Upper lobe of left lung (tissue), 6 donors: ENCODE data around the gene MESP2. TPM values are rescaled to one million over a fixed set of nuclear protein-coding genes. Genes with fewer than 3 reads are reported as not detected.
A peak's percentile ranks its signal among the peaks of the same experiment; 100 is the strongest.

ENCODE experiments used
- ATAC-seq, 2 donors: fragments of 200-7000 bp; cut with Tn5 transposase; one replicate each; pipeline ENCODE4 v1.9.1; 2022; ENCODE audit warnings: mild to moderate bottlenecking in 2 of 2, moderate library complexity in 2 of 2; ENCODE audit not compliant: low FRiP score in 2 of 2
- DNase-seq, 2 donors: peaks; one replicate each; pipeline ENCODE4 v3.0.0-alpha.2; 2019 to 2020
- H3K27ac ChIP-seq, 4 donors: fragments of 200-600 bp; sonication (generic); one replicate each; pipeline ENCODE4 v1.5.1; 2016 to 2019
- H3K27me3 ChIP-seq, 4 donors: fragments of 200-600 bp; sonication (generic); one replicate each; pipeline ENCODE4 v1.5.1; 2017 to 2019
- H3K36me3 ChIP-seq, 4 donors: fragments of 200-600 bp; sonication (generic); one replicate each; pipeline ENCODE4 v1.5.1; 2016 to 2019
- H3K4me1 ChIP-seq, 4 donors: fragments of 200-600 bp; sonication (generic); one replicate each; pipeline ENCODE4 v1.5.1; 2018 to 2019
- H3K4me3 ChIP-seq, 4 donors: fragments of 200-600 bp; sonication (generic); one replicate each; pipeline ENCODE4 v1.5.1; 2017 to 2019; ENCODE audit warnings: mild to moderate bottlenecking in 2 of 4, moderate library complexity in 1 of 4
- H3K9me3 ChIP-seq, 4 donors: fragments of 200-600 bp; sonication (generic); one replicate each; pipeline ENCODE4 v1.5.1; 2018 to 2019
- CTCF ChIP-seq, 6 experiments: fragments of 450-650 bp in 4 of 6; fragments of 200-600 bp in 2 of 6; sonication (generic) in 2 of 6; IDR thresholded peaks; one replicate each; pipeline ENCODE4 v1.5.1; 2016 to 2019; ENCODE audit warnings: antibody characterized with exemption in 6 of 6
- EP300 ChIP-seq, 4 donors: sonication (generic); formaldehyde crosslinking; IDR thresholded peaks; one replicate each; pipeline ENCODE4 v1.5.1; 2017; ENCODE audit warnings: antibody characterized with exemption in 4 of 4, control low read depth in 2 of 4
- POLR2A ChIP-seq, 4 donors: fragments of 450-650 bp; IDR thresholded peaks; one replicate each; pipeline ENCODE4 v1.5.1; 2016 to 2017; ENCODE audit warnings: antibody characterized with exemption in 4 of 4, mild to moderate bottlenecking in 2 of 4
- POLR2AphosphoS5 ChIP-seq, 2 donors: sonication (generic); formaldehyde crosslinking; IDR thresholded peaks; one replicate each; pipeline ENCODE4 v1.5.1; 2017; ENCODE audit warnings: antibody characterized with exemption in 2 of 2
- WGBS, 2 donors: methylation state at CpG; one replicate each; pipeline ENCODE4 v1.1.5; 2017 to 2018; 5-methylcytosine and 5-hydroxymethylcytosine counted together
- total RNA-seq, 6 donors: library from RNA; depleted of rRNA in 4 of 6; stranded (reverse); fragments of >200 nt in 4 of 6; gene quantifications; one replicate each; pipeline versions ENCODE4 v1.1.0 to v1.2.1, GENCODE V29; 2016 to 2021
- donor health status: DM: no; HTN: no; CAD: no; lungs with moderate emphysema.
- donor health status: DM: no; HTN: yes; CAD: no; lungs with severe emphysema.

Gene MESP2
- total RNA-seq, 6 donors from 2014 or later = 0.26 TPM; not detected in 5

DNA sequence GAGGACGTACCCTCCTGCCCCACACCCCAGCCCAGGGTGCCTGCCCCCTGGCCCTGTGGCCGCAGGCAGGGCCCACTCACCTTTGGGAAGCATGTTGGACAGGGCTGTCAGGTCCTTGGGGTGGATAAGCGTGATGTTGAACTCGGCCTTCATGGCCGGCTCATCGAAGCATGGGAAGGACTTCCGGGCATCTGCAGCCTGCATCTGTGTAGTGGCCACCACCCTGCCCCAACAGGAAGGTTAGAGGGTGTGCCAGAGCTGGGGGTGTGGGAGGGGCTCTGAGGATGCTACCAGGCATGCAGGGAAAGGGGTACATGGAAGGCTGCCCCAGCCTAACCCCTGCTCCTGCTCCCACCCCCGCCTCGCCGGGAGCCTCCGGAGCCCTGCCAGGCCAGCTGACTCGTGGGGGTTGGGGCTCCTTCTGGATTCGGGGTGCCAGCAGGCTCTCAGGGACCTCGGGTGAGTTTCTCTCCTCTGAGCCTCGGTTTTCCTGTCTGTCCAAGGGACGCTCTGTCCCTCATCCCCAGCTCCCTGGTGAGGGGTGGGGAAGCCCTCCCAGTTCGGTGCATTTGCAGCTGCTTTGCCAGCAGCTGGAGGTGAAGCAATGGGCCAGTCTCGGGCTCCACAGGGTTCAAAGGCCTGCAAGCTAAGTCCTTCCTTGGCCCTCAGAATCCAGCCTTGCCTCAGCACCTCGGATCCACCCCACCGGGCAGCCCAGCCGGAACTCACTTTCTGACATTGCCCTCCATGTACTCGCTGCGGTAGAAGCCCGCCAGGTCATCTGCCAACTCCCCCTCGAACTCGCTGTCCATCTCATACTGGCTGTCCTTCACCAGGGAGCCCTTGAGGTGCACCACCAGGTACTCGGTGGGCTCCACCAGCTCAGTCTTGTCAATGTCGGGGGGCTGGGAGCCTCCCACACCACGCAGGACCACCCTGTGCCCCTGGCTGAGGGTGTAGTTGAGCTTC is 29.4 kb downstream of the MESP2 start:
- Histone ChIP-seq H3K36me3 (peaks cover 0 to 27% (median 2%) of the 10 kb centered on the region in 4 donors), H3K9me3 (no peaks in the 10 kb centered on the region), H3K4me3 (no peak overlapping the region), H3K4me1 (no peaks in the 10 kb centered on the region), H3K27ac (no peak overlapping the region), H3K27me3 (no peaks in the 10 kb centered on the region)
- DNase-seq (no peak), ATAC-seq (no peak)
- no peak for TF ChIP-seq EP300 (IDR thresholded peaks at IDR 0.05)
- WGBS, 2 donors = 90 to 91% methylated on average over 23 to 27 of the region's 29 CpGs

GRCh38 chr15:89806210-89806558 is 30.1 kb downstream of the MESP2 start:
- no peak overlapping the region for H3K27ac ChIP-seq
- no peaks in the 10 kb centered on the region for H3K27me3 ChIP-seq
- no peak for ATAC-seq
- H3K9me3 ChIP-seq = no peaks in the 10 kb centered on the region
- 89 to 91% methylated on average over 21 of the region's 21 CpGs for WGBS, 2 donors
- peaks cover 0 to 21% (median 2%) of the 10 kb centered on the region in 4 donors for H3K36me3 ChIP-seq
- no peak overlapping the region for H3K4me3 ChIP-seq
- H3K4me1 ChIP-seq = no peaks in the 10 kb centered on the region
- TF ChIP-seq POLR2A (IDR thresholded peaks at IDR 0.05) = no peak
- DNase-seq = peak in 1 of 2 donors; percentile 62

DNA sequence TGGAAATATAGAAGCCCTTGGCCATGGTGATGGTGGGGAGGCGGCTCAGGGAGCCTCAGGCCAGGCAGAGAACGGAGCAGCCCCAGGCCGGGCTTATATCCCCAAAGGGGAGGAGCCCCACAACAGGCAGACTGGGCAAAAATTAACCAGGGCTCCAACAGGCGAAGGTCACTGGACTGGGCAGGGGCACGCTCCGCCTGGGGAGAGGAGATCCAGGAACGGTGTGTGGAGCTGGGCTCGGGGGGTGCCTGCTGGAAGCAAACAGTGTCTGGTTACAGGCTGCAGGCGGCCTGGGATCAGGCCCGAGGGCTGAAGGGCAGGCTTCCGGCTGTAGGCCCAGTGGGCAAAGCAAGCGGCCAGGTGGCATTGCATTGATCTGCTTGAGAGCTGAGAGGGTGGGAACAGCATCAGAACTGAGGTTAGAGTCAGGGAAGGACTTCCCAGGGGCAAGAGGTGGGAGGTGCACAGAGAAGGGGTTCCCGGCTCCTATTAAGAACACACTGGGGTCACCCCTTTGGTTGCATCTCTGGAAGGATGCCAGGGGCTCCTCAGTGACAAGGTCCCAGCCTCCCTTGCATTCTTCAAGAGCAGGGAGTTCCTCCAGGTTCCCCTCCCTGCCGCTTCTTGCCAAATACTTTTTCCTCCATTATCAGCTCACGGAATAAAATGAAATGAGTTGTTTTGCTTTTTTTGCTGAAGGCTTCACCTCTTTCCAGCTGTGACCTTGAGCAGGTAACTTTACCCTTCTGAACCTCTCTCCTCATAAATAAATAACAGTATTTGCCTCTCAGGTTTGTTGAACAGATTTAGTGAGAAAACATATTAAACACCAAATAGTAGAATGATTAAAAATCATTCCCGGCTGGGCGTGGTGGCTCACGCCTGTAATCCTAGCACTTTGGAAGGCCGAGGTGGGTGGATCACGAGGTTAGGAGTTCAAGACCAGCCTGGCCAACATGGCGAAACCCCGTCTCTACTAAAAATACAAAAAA is 30.7 kb downstream of the MESP2 start:
- WGBS, 2 donors = 80 to 83% methylated on average over 22 of the region's 22 CpGs
- no peaks in the 10 kb centered on the region for H3K27me3 ChIP-seq
- no peak overlapping the region for H3K27ac ChIP-seq
- no peak for TF ChIP-seq POLR2AphosphoS5 (IDR thresholded peaks at IDR 0.05)
- H3K4me1 ChIP-seq = no peaks in the 10 kb centered on the region
- no peaks in the 10 kb centered on the region for H3K9me3 ChIP-seq
- DNase-seq = peak in 1 of 2 donors; percentile 59
- H3K36me3 ChIP-seq = peaks cover 0 to 14% (median 2%) of the 10 kb centered on the region in 4 donors
- no peak for ATAC-seq
- no peak overlapping the region for H3K4me3 ChIP-seq

DNA sequence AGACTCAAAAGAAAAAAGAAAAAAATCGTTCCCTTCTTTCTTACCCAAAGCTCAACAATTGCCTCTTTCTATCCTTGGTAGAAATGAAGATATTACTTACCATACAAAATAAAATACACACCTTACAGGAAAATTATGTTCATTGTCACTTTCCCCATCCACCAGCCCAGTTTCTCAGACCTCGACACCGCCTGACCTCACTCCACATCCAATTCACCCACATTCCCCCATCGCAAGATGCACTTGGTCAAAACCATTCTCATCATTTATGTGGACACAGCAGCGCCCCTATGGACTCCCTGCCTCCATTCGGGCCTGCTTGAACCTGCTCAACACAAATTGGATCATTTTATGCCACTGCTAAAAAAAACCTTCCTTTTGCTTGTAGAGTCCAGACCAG is 31.6 kb downstream of the MESP2 start:
- 97 to 98% methylated on average over 6 of the region's 6 CpGs for WGBS, 2 donors
- no peak for ATAC-seq
- TF ChIP-seq EP300 (IDR thresholded peaks at IDR 0.05) = no peak
- no peak for TF ChIP-seq POLR2AphosphoS5 (IDR thresholded peaks at IDR 0.05)
- TF ChIP-seq CTCF (IDR thresholded peaks at IDR 0.05) = no peak
- TF ChIP-seq POLR2A (IDR thresholded peaks at IDR 0.05) = no peak
- H3K27me3 ChIP-seq = no peaks in the 10 kb centered on the region
- H3K4me1 ChIP-seq = peaks cover 0 to 6% (median 0%) of the 10 kb centered on the region in 4 donors
- no peak overlapping the region for H3K27ac ChIP-seq
- DNase-seq = no peak
- H3K9me3 ChIP-seq = no peaks in the 10 kb centered on the region
- no peak overlapping the region for H3K4me3 ChIP-seq
- peaks cover 0 to 10% (median 2%) of the 10 kb centered on the region in 4 donors for H3K36me3 ChIP-seq

DNA sequence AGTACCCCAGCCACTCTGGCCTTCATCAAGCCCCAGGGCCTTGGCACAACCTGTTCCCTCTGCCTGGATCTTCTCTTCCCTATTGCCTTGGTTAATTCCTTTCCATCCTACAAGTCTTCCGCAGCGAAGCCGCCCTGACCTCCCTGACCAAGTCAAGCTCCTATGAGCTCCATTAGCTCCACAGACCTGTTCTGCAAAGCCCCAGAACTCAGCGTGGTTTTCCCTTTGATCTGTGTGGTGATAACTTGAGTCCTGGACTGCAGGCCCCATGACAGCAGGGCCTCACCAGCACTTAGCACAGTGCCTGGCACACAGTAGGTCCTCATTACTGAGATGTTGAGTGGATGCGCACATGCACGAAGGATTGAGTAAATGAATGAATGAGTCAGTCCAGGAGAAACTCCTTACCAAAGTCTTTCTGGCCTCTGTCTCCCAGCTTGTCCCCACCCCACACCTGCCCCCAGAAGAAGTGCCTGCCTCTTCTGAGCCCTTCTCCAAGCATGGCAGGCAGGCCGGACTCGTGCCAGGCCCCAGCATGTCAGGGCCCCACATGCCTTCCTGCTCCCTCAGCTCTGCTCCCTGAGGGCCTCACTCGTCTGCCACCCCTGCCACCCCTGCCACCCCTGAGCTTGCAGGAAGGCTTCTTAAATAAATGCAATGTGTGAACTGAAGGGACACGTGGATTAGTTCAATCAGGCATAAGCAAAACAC is 32.2 kb downstream of the MESP2 start:
- H3K4me3 ChIP-seq = no peak overlapping the region
- no peaks in the 10 kb centered on the region for H3K27me3 ChIP-seq
- TF ChIP-seq POLR2AphosphoS5 (IDR thresholded peaks at IDR 0.05) = no peak
- TF ChIP-seq POLR2A (IDR thresholded peaks at IDR 0.05) = no peak
- TF ChIP-seq EP300 (IDR thresholded peaks at IDR 0.05) = no peak
- TF ChIP-seq CTCF (IDR thresholded peaks at IDR 0.05) = no peak
- ATAC-seq (no peak), DNase-seq (no peak)
- peaks cover 0 to 10% (median under 1%) of the 10 kb centered on the region in 4 donors for H3K36me3 ChIP-seq
- H3K4me1 ChIP-seq = peaks cover 0 to 8% (median 0%) of the 10 kb centered on the region in 4 donors
- 90 to 93% methylated on average over 10 of the region's 10 CpGs for WGBS, 2 donors
- H3K27ac ChIP-seq = no peak overlapping the region
- H3K9me3 ChIP-seq = no peaks in the 10 kb centered on the region
